ENCODE measurements around the gene ANXA2R.

The ANXA2R gene

GRCh38 chr5:42995360-42995751, 44.8 kb downstream of the ANXA2R start:
- DNase-seq: no peak

DNA sequence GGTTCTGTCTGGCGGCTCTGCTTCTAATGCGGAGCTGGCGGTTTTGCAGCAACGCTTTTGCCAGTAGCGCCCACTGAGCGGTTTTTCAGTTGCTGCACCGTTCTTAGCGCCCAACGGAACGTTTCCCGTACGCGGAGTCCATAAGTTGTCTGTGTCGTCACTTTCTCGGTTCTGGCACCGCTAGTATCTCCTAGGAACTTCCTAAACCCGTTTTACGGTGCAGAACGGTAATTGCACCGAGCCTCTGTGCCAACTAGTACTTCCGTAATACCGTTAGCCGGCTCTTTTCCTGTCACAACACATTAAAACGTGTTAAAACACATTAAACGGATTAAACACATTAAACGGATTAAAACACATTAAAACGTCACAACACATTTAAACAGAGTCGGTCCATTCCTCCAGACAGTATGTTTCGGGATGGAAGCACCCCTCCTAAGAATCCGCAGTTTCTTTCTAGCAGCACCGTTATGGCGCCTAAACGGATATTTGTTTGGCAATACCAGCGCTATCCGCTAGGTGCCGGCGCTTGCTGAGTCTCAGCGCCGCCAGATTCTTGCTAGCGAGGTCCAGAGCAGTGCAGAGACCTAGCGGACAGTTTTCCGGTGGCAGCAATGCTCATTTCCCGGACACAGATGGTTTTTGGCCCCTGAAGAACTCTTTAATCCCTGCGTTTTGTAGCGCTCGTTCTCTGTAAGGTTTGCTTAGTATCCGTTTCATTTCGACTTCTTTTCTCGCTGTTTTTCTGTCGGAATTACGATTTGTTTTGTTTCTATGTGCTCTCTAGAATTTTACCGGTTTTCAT, 45.4 kb downstream of the ANXA2R start:
- peak; percentile 89 for DNase-seq

GRCh38 chr5:42994246-42994554, 45.9 kb downstream of the ANXA2R start:
- no peak for DNase-seq

DNA sequence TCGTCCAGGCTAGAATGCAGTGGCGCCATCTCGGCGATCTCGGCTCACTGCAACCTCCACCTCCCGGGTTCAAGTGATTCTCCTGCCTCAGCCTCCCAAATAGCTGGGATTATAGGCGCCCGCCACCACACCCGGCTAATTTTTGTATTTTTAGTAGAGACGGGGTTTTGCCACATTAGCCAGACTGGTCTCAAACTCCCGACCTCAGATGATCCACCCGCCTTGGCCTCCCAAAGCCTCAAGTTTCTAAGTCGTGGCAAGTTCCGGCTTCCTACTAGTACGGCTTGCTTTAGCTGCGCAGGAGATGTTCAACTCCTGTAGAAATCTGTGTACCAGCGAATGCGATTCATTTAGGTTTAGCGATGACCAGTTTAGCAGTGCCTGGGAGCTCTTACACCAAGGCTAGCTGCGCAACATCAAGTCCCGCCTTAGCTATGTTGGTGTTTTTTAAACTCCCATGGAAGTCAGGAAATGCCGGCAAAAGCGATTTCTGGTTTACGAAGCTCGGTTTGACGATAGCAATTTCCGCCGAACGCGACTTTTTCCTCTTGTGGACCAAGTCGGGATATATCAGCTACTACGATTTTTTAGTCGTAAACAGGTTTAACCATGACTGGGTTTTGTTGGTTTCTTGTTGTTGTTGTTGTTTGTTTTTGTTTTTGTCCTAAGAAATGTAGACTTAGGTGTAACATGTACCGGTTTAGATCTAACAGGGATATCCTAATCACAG, 46.4 kb downstream of the ANXA2R start:
- peak; percentile 6 for DNase-seq

DNA sequence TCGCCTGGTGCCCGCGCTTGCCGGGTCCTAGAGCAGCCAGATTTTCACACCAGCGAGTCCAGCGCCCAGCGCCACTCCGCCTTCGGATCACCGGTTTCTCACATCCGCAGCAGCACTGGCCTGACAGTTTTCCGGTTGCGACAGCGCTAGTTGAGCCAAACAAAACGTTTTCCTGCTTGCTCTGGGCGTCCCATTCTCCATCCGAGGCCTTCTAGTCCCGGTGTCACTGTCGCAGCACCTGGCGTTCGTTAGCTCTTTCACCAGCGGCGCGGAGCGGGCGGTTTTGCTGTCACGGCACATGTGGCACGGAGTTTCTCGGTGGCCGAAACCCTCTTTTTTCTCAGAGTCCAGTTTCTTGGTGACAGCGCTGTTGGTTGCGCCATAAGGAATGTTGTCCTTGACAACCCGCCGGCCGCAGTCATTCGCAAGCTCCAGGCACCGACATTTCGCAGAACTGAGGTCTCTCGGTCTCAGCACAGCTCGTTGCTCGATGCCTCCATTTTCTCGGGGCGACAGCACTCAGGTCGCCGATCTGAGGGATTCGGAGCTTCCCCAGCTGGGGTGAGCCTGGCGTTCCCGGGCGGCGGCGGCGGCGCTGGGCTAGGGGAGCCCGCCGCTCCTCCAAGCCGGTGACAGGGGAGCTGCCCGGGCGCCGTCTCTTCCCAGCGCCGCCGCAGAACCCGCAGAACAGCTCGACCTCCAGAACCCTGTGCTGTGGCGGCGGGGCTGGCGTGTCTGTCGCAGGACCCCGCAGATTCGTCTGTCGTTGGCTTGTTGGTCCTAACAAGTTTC, 47.8 kb downstream of the ANXA2R start:
- DNase-seq: peak; percentile 85

GRCh38 chr5:42991404-42992087, 48.6 kb downstream of the ANXA2R start:
- DNase-seq: peak; percentile 8

GRCh38 chr5:42990892-42991291, 49.2 kb downstream of the ANXA2R start:
- no peak for DNase-seq
